GM19455 (cell line): ENCODE measurements around the gene WDFY4.

Experiments
- ATAC-seq: cut with Tn5 transposase; IDR thresholded peaks from one replicate; pipeline ENCODE4 v1.9.1; 2021; ENCODE audit not compliant: unreplicated experiment

WDFY4 gene

GRCh38 chr10:48968036-48968435, 283.4 kb downstream of the WDFY4 start:
- ATAC-seq = no peak

- no peak for ATAC-seq
Measured at GRCh38 chr10:48970046-48970445, 285.4 kb downstream of the WDFY4 start.

GRCh38 chr10:48970654-48971053, 286.0 kb downstream of the WDFY4 start:
- ATAC-seq = no peak

- ATAC-seq = no peak
Measured at GRCh38 chr10:48973065-48973464, 288.4 kb downstream of the WDFY4 start.

GRCh38 chr10:48974510-48975156, 290.0 kb downstream of the WDFY4 start:
- ATAC-seq = no peak

GRCh38 chr10:48976196-48976595, 291.5 kb downstream of the WDFY4 start:
- no peak for ATAC-seq

GRCh38 chr10:48978318-48978717, 293.6 kb downstream of the WDFY4 start:
- no peak for ATAC-seq

- no peak for ATAC-seq
Measured at GRCh38 chr10:48981310-48981907, 296.7 kb downstream of the WDFY4 start.

- no peak for ATAC-seq
Measured at GRCh38 chr10:48982584-48982983, 297.9 kb downstream of the WDFY4 start.

GRCh38 chr10:48983648-48984351, 299.1 kb downstream of the WDFY4 start:
- no peak for ATAC-seq

- ATAC-seq = no peak
Measured at GRCh38 chr10:48985621-48986158, 301.0 kb downstream of the WDFY4 start.

- no peak for ATAC-seq
Measured at GRCh38 chr10:48990226-48990625, 305.6 kb downstream of the WDFY4 start.

- no peak for ATAC-seq
Measured at GRCh38 chr10:48993627-48994026, 309.0 kb downstream of the WDFY4 start.

GRCh38 chr10:48996329-48996728, 311.7 kb downstream of the WDFY4 start:
- ATAC-seq = no peak

GRCh38 chr10:48999346-48999745, 314.7 kb downstream of the WDFY4 start:
- no peak for ATAC-seq

GRCh38 chr10:49000437-49001398, 316.0 kb downstream of the WDFY4 start:
- ATAC-seq = no peak

GRCh38 chr10:49001402-49001801, 316.7 kb downstream of the WDFY4 start:
- ATAC-seq = no peak

- ATAC-seq = no peak
Measured at GRCh38 chr10:49001870-49002672, 317.4 kb downstream of the WDFY4 start.

- no peak for ATAC-seq
Measured at GRCh38 chr10:49005270-49005669, 320.6 kb downstream of the WDFY4 start.

GRCh38 chr10:49007129-49007528, 322.5 kb downstream of the WDFY4 start:
- ATAC-seq = no peak
